ENCODE results near the gene MBTPS1. TPM values are rescaled to one million over a fixed set of nuclear protein-coding genes. Genes with fewer than 3 reads are reported as not detected.

MBTPS1 gene
- total and polyA plus RNA-seq, 4 donors = 45.5 to 130 (median 68.0) TPM

- no peak overlapping the region for H3K4me3 ChIP-seq
- no peaks in the 10 kb centered on the region for H3K27me3 ChIP-seq (ENCODE audit: control insufficient read depth in 3 of 3, insufficient read depth in 3 of 3, low read length in 2 of 3)
- no peak for ATAC-seq (ENCODE audit: insufficient read depth, low FRiP score)
- no peak overlapping the region for H3K9ac ChIP-seq (ENCODE audit: insufficient read depth in 1 of 2, low read length in 2 of 2)
- no peak for DNase-seq
- H3K36me3 ChIP-seq (ENCODE audit: control insufficient read depth in 4 of 4, insufficient read depth in 4 of 4, low read length in 4 of 4) = peaks cover 7 to 21% (median 15%) of the 10 kb centered on the region in 4 donors
- H3K9me3 ChIP-seq (ENCODE audit: control insufficient read depth in 4 of 4, insufficient read depth in 3 of 4, low read length in 3 of 4) = no peaks in the 10 kb centered on the region
- TF ChIP-seq CTCF (IDR thresholded peaks at IDR 0.05; ENCODE audit: control extremely low read depth, extremely low read depth) = no peak
- H3K27ac ChIP-seq (ENCODE audit: low read depth in 1 of 2, low read length in 1 of 2) = no peak overlapping the region
- 88 to 92% methylated on average over 5 of the region's 5 CpGs for whole genome bisulfite sequencing, 2 donors
- no peaks in the 10 kb centered on the region for H3K4me1 ChIP-seq (ENCODE audit: control insufficient read depth in 5 of 5, insufficient read depth in 5 of 5, low read length in 5 of 5)
These were observed 14.4 kb upstream of the MBTPS1 start for GRCh38 chr16:84131117-84131516.

- no peak overlapping the region for H3K4me3 ChIP-seq
- 90 to 95% methylated on average over 7 of the region's 7 CpGs for WGBS, 2 donors
- no peak for DNase-seq
- no peak overlapping the region for H3K9ac ChIP-seq (ENCODE audit: insufficient read depth in 1 of 2, low read length in 2 of 2)
- no peaks in the 10 kb centered on the region for H3K27me3 ChIP-seq (ENCODE audit: control insufficient read depth in 3 of 3, insufficient read depth in 3 of 3, low read length in 2 of 3)
- no peaks in the 10 kb centered on the region for H3K4me1 ChIP-seq (ENCODE audit: control insufficient read depth in 5 of 5, insufficient read depth in 5 of 5, low read length in 5 of 5)
- ATAC-seq (ENCODE audit: insufficient read depth, low FRiP score) = no peak
- TF ChIP-seq CTCF (IDR thresholded peaks at IDR 0.05; ENCODE audit: control extremely low read depth, extremely low read depth) = no peak
- peaks cover 15 to 34% (median 19%) of the 10 kb centered on the region in 4 donors for H3K36me3 ChIP-seq (ENCODE audit: control insufficient read depth in 4 of 4, insufficient read depth in 4 of 4, low read length in 4 of 4)
- H3K27ac ChIP-seq (ENCODE audit: low read depth in 1 of 2, low read length in 1 of 2) = no peak overlapping the region
- H3K9me3 ChIP-seq (ENCODE audit: control insufficient read depth in 4 of 4, insufficient read depth in 3 of 4, low read length in 3 of 4) = no peaks in the 10 kb centered on the region
These were observed 7.7 kb upstream of the MBTPS1 start for GRCh38 chr16:84124257-84125073.

- ATAC-seq (ENCODE audit: insufficient read depth, low FRiP score) (no peak), DNase-seq (no peak)
- 86 to 88% methylated on average over 10 of the region's 10 CpGs for WGBS, 2 donors
- Histone ChIP-seq H3K27me3 (ENCODE audit: control insufficient read depth in 3 of 3, insufficient read depth in 3 of 3, low read length in 2 of 3) (no peaks in the 10 kb centered on the region), H3K9ac (ENCODE audit: insufficient read depth in 1 of 2, low read length in 2 of 2) (no peak overlapping the region), H3K4me3 (no peak overlapping the region), H3K4me1 (ENCODE audit: control insufficient read depth in 5 of 5, insufficient read depth in 5 of 5, low read length in 5 of 5) (peaks cover 0 to 6% (median 3%) of the 10 kb centered on the region in 5 donors), H3K9me3 (ENCODE audit: control insufficient read depth in 4 of 4, insufficient read depth in 3 of 4, low read length in 3 of 4) (no peaks in the 10 kb centered on the region), H3K27ac (ENCODE audit: low read depth in 1 of 2, low read length in 1 of 2) (no peak overlapping the region), H3K36me3 (ENCODE audit: control insufficient read depth in 4 of 4, insufficient read depth in 4 of 4, low read length in 4 of 4) (peaks cover 9 to 22% (median 15%) of the 10 kb centered on the region in 4 donors)
- no peak for TF ChIP-seq CTCF (IDR thresholded peaks at IDR 0.05; ENCODE audit: control extremely low read depth, extremely low read depth)
These were observed 4.3 kb upstream of the MBTPS1 start for GRCh38 chr16:84121007-84121406.

All from lung (tissue), 12 donors.